Measurements from ENCODE around the gene SPHK2. TPM values are rescaled to one million over a fixed set of nuclear protein-coding genes. Genes with fewer than 3 reads are reported as not detected.

Gene SPHK2
- total and polyA plus RNA-seq, 2 of the 8 experiments (the other 6 are each of a cell fraction or from before 2014, with no cell fraction given), result 43.9 to 60.9 TPM

GRCh38 chr19:48603850-48604249 is 15.5 kb upstream of the SPHK2 start:
- H2BK20ac ChIP-seq (ENCODE audit: low read length), result no peak overlapping the region
- no peaks in the 10 kb centered on the region for H3K79me2 ChIP-seq (ENCODE audit: control insufficient read depth in 1 of 2, insufficient read depth in 2 of 2, low read length in 2 of 2)
- no peak overlapping the region for H2AK5ac ChIP-seq (ENCODE audit: low read depth, low read length)
- no peaks in the 10 kb centered on the region for H3K36me3 ChIP-seq (ENCODE audit: control insufficient read depth in 2 of 4, insufficient read depth in 4 of 4, low read length in 3 of 4)
- no peak overlapping the region for H2BK120ac ChIP-seq (replicated peaks; ENCODE audit: low read depth, low read length)
- H3K27me3 ChIP-seq (replicated peaks in 1 of 4; ENCODE audit: control insufficient read depth in 3 of 4, extremely low read depth in 1 of 4, insufficient read depth in 3 of 4, low read length in 3 of 4), result no peaks in the 10 kb centered on the region
- POLR2A ChIA-PET (ENCODE audit: partially characterized antibody), result interaction anchor here (27.0 kb wide), 1 partner anchor 19 kb away, joined by 788 read pairs; the partner anchor contains the start of genes DBP, FAM83E, RPL18 and SPHK2
- H4K8ac ChIP-seq (ENCODE audit: extremely low read depth, insufficient read depth, low read length), result no peak overlapping the region
- H3K56ac ChIP-seq (replicated peaks; ENCODE audit: insufficient read length, low read depth, low read length), result no peak overlapping the region
- FAIRE-seq (no peak), DNase-seq (ENCODE audit: low read depth in 1 of 2, low spot score in 2 of 2) (no peak)
- TF ChIP-seq TAF7 (optimal IDR thresholded peaks at IDR 0.05; ENCODE audit: borderline replicate concordance, low read depth, low read length), result no peak
- TF ChIP-seq KDM1A (IDR thresholded peaks at IDR 0.05; ENCODE audit: borderline replicate concordance, low read length), result peak; percentile 75; the same call in 1 of the 2 replicates
- no peak for TF ChIP-seq CHD1 (IDR thresholded peaks at IDR 0.05; ENCODE audit: low read depth, low read length)
- no peak overlapping the region for H3K4me3 ChIP-seq (ENCODE audit: extremely low read depth in 1 of 4, insufficient read depth in 2 of 4, low read depth in 3 of 4, low read length in 4 of 4)
- no peak overlapping the region for H3K23ac ChIP-seq (ENCODE audit: insufficient read length)
- no peak overlapping the region for H3K14ac ChIP-seq (ENCODE audit: insufficient read length)
- no peak overlapping the region for H2BK12ac ChIP-seq (ENCODE audit: low read depth, low read length)
- H4K91ac ChIP-seq (replicated peaks; ENCODE audit: insufficient read length, low read length), result no peak overlapping the region
- no peak overlapping the region for H2AFZ ChIP-seq (ENCODE audit: low read length)
- H3K4ac ChIP-seq (replicated peaks; ENCODE audit: insufficient read length, low read depth, low read length), result no peak overlapping the region
- H3K9ac ChIP-seq (replicated peaks in 1 of 4; ENCODE audit: extremely low read depth in 1 of 4, low read depth in 3 of 4, low read length in 3 of 4), result no peak overlapping the region
- H4K20me1 ChIP-seq (replicated peaks in 1 of 2; ENCODE audit: control insufficient read depth in 1 of 2, insufficient read depth in 2 of 2, low read length in 2 of 2), result peaks cover 0 to 2% of the 10 kb centered on the region in 2 experiments
- no peaks in the 10 kb centered on the region for H3K9me3 ChIP-seq (ENCODE audit: insufficient read depth in 2 of 2, low read depth in 1 of 2, low read length in 1 of 2)
- no peak overlapping the region for H2BK15ac ChIP-seq (ENCODE audit: low read length)
- no peak overlapping the region for H2BK5ac ChIP-seq (ENCODE audit: low read depth, low read length)
- peaks cover 0 to under 1% (median 0%) of the 10 kb centered on the region in 4 experiments; a peak in 1 of 7 replicates for H3K4me1 ChIP-seq (replicated peaks in 1 of 4; ENCODE audit: control insufficient read depth in 3 of 4, insufficient read depth in 4 of 4, low read length in 3 of 4)
- H3K18ac ChIP-seq (ENCODE audit: extremely low read depth, low read length), result no peak overlapping the region
- no peak overlapping the region for H4K5ac ChIP-seq (ENCODE audit: insufficient read length, low read depth, low read length)
- H3K4me2 ChIP-seq (ENCODE audit: insufficient read depth in 1 of 2, low read depth in 2 of 2, low read length in 2 of 2), result no peak overlapping the region
- no peak overlapping the region for H3K27ac ChIP-seq (ENCODE audit: low read depth, low read length)
- CTCF ChIA-PET (ENCODE audit: partially characterized antibody), result interaction anchor here (0.7 kb wide), 1 partner anchor 114 kb away, joined by 4 read pairs; no protein-coding TSS in a partner anchor
- H3K23me2 ChIP-seq (ENCODE audit: low read depth, low read length), result no peaks in the 10 kb centered on the region
- no peaks in the 10 kb centered on the region for H3K79me1 ChIP-seq (ENCODE audit: low read depth, low read length)
- WGBS, 2 experiments (ENCODE audit: extremely low coverage in 1 of 2, insufficient coverage in 1 of 2, insufficient read length in 1 of 2, insufficient replicate concordance in 2 of 2, low coverage in 1 of 2, low lambda C conversion rate in 2 of 2, missing lambda C conversion rate in 1 of 2), result 92% methylated on average over 9 of the region's 9 CpGs; no CpG with 5 or more reads in 1 of the 2 experiments

Measured in H1 (cell line).